ENCODE data around the gene EPHA5. TPM values are rescaled to one million over a fixed set of nuclear protein-coding genes. Genes with fewer than 3 reads are reported as not detected.

Gene EPHA5
- total RNA-seq, 1 experiment from 2014 or later: 1.9 TPM

GRCh38 chr4:65450899-65451298, 219.4 kb downstream of the EPHA5 start:
- TF ChIP-seq POLR2AphosphoS5 (IDR thresholded peaks at IDR 0.05; ENCODE audit: low read depth, low read length): no peak
- no peak for TF ChIP-seq SIN3A (IDR thresholded peaks at IDR 0.05; ENCODE audit: borderline replicate concordance, insufficient read depth, low read depth, low read length)
- no peak for TF ChIP-seq TCF7L2 (IDR thresholded peaks at IDR 0.05; ENCODE audit: low read depth, low read length)
- no peaks in the 10 kb centered on the region for H3K36me3 ChIP-seq (ENCODE audit: control insufficient read depth, insufficient read depth, low read length)
- CTCF ChIA-PET: no interaction called here
- POLR2A ChIA-PET: no interaction called here
- H3K9me3 ChIP-seq (ENCODE audit: control insufficient read depth, insufficient read depth, low read depth, low read length): no peaks in the 10 kb centered on the region
- in situ Hi-C loops (cut with HindIII; ENCODE audit: low pct_unique_long_range_greater_than_20kb, low sequenced_read_pairs): no loop called here
- H3K27ac ChIP-seq (ENCODE audit: low read length): no peak overlapping the region
- intact Hi-C loops (cut with micrococcal nuclease; ENCODE audit: unreplicated experiment): no loop called here
- no TSS peak for BruUV-seq (replicated peaks)
- DNase-seq (ENCODE audit: low read depth, low spot score) (no peak), ATAC-seq (no peak)
- no peak overlapping the region for H3K4me3 ChIP-seq (ENCODE audit: low read depth in 2 of 2, low read length in 2 of 2)
- no peaks in the 10 kb centered on the region for H3K27me3 ChIP-seq (ENCODE audit: control insufficient read depth, insufficient read depth, low read length)
- H3K4me1 ChIP-seq (ENCODE audit: control insufficient read depth, insufficient read depth, low read length): no peaks in the 10 kb centered on the region

- intact Hi-C loops (cut with micrococcal nuclease; ENCODE audit: unreplicated experiment) (no loop called here), in situ Hi-C loops (cut with HindIII; ENCODE audit: low pct_unique_long_range_greater_than_20kb, low sequenced_read_pairs) (no loop called here)
- TF ChIP-seq CTCF (IDR thresholded peaks at IDR 0.05) (no peak), REST (IDR thresholded peaks at IDR 0.05; ENCODE audit: insufficient read depth in 1 of 2, low read depth in 2 of 2, low read length in 1 of 2) (no peak), TCF7L2 (IDR thresholded peaks at IDR 0.05; ENCODE audit: low read depth, low read length) (no peak), SIN3A (IDR thresholded peaks at IDR 0.05; ENCODE audit: borderline replicate concordance, insufficient read depth, low read depth, low read length) (no peak), POLR2AphosphoS5 (IDR thresholded peaks at IDR 0.05; ENCODE audit: low read depth, low read length) (no peak)
- Histone ChIP-seq H3K4me3 (ENCODE audit: low read depth in 2 of 2, low read length in 2 of 2) (no peak overlapping the region), H3K9me3 (ENCODE audit: control insufficient read depth, insufficient read depth, low read depth, low read length) (no peaks in the 10 kb centered on the region), H3K27me3 (ENCODE audit: control insufficient read depth, insufficient read depth, low read length) (no peaks in the 10 kb centered on the region), H3K27ac (ENCODE audit: low read length) (no peak overlapping the region), H3K4me1 (ENCODE audit: control insufficient read depth, insufficient read depth, low read length) (no peaks in the 10 kb centered on the region), H3K36me3 (ENCODE audit: control insufficient read depth, insufficient read depth, low read length) (no peaks in the 10 kb centered on the region)
- DNase-seq (ENCODE audit: low read depth, low spot score) (no peak), ATAC-seq (no peak)
- BruUV-seq (replicated peaks): no TSS peak
- ChIA-PET CTCF (no interaction called here), POLR2A (no interaction called here)
These were observed 233.2 kb downstream of the EPHA5 start for GRCh38 chr4:65437102-65437501.

GRCh38 chr4:65422109-65422508, 248.2 kb downstream of the EPHA5 start:
- DNase-seq (ENCODE audit: low read depth, low spot score): no peak
- ATAC-seq: no peak
- no TSS peak for BruUV-seq (replicated peaks)
- CTCF ChIA-PET: no interaction called here
- intact Hi-C loops (cut with micrococcal nuclease; ENCODE audit: unreplicated experiment) (no loop called here), in situ Hi-C loops (cut with HindIII; ENCODE audit: low pct_unique_long_range_greater_than_20kb, low sequenced_read_pairs) (no loop called here)
- POLR2A ChIA-PET: no interaction called here
- no peaks in the 10 kb centered on the region for H3K9me3 ChIP-seq (ENCODE audit: control insufficient read depth, insufficient read depth, low read depth, low read length)
- no peaks in the 10 kb centered on the region for H3K4me1 ChIP-seq (ENCODE audit: control insufficient read depth, insufficient read depth, low read length)
- H3K27me3 ChIP-seq (ENCODE audit: control insufficient read depth, insufficient read depth, low read length): no peaks in the 10 kb centered on the region
- H3K36me3 ChIP-seq (ENCODE audit: control insufficient read depth, insufficient read depth, low read length): no peaks in the 10 kb centered on the region
- no peak overlapping the region for H3K4me3 ChIP-seq (ENCODE audit: low read depth in 2 of 2, low read length in 2 of 2)
- no peak overlapping the region for H3K27ac ChIP-seq (ENCODE audit: low read length)
- no peak for TF ChIP-seq CTCF (IDR thresholded peaks at IDR 0.05)
- TF ChIP-seq POLR2AphosphoS5 (IDR thresholded peaks at IDR 0.05; ENCODE audit: low read depth, low read length): no peak
- no peak for TF ChIP-seq REST (IDR thresholded peaks at IDR 0.05; ENCODE audit: insufficient read depth in 1 of 2, low read depth in 2 of 2, low read length in 1 of 2)
- TF ChIP-seq SIN3A (IDR thresholded peaks at IDR 0.05; ENCODE audit: borderline replicate concordance, insufficient read depth, low read depth, low read length): no peak
- TF ChIP-seq TCF7L2 (IDR thresholded peaks at IDR 0.05; ENCODE audit: low read depth, low read length): no peak
